ENCODE measurements around the gene BCL2L15.

The BCL2L15 gene

GRCh38 chr1:113850127-113850796 is 37.1 kb downstream of the BCL2L15 start:
- no peak overlapping the region for H3K4me3 ChIP-seq (ENCODE audit: low read depth, low read length)
- TF ChIP-seq, protein P1, sequence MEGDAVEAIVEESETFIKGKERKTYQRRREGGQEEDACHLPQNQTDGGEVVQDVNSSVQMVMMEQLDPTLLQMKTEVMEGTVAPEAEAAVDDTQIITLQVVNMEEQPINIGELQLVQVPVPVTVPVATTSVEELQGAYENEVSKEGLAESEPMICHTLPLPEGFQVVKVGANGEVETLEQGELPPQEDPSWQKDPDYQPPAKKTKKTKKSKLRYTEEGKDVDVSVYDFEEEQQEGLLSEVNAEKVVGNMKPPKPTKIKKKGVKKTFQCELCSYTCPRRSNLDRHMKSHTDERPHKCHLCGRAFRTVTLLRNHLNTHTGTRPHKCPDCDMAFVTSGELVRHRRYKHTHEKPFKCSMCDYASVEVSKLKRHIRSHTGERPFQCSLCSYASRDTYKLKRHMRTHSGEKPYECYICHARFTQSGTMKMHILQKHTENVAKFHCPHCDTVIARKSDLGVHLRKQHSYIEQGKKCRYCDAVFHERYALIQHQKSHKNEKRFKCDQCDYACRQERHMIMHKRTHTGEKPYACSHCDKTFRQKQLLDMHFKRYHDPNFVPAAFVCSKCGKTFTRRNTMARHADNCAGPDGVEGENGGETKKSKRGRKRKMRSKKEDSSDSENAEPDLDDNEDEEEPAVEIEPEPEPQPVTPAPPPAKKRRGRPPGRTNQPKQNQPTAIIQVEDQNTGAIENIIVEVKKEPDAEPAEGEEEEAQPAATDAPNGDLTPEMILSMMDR (IDR thresholded peaks at IDR 0.05; ENCODE audit: borderline replicate concordance, insufficient read depth, low read depth, low read length), result no peak

DNA sequence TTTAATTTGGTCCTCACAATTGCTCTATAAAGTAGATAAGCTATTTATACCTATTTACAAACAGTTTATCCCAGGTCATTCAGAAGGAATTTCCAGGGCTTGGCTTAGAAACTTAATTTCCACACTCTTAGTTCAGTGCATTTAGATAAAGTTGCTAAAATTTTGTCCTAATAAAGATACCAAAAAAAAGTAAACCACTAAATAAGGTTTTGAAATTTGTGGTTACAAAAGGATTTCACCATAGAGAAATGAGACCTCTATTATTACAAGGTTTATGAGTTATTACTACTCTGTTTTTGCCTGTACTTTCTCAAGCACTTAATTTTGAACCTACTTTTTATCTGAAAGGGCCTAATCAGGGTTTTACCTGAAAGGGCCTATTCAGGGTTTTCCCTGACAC is 38.3 kb downstream of the BCL2L15 start:
- no peak overlapping the region for H3K4me3 ChIP-seq (ENCODE audit: low read depth, low read length)
- TF ChIP-seq, protein P1 (IDR thresholded peaks at IDR 0.05; ENCODE audit: borderline replicate concordance, insufficient read depth, low read depth, low read length), result no peak

- no peak overlapping the region for H3K4me3 ChIP-seq (ENCODE audit: low read depth, low read length)
- TF ChIP-seq, protein P1 (IDR thresholded peaks at IDR 0.05; ENCODE audit: borderline replicate concordance, insufficient read depth, low read depth, low read length), result no peak
These were observed 40.9 kb downstream of the BCL2L15 start for GRCh38 chr1:113846391-113847035.

DNA sequence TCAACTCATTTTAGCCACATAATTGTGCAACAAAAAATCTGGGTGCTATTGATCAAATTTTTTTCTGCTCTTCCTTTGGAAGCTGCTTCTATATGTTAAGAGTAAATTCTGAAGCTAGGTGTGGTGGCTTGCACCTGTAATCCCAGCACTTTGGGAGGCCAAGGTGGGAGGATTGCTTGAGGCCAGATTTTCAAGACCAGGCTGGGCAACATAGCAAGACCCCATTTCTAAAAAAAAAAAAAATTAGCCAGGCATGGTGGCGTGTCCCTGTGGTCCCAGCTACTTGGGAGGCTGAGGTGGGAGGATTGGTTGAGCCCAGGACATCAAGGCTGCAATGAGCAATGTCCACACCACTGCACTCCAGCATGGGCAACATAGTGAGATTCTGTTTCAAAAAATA is 50.8 kb downstream of the BCL2L15 start:
- TF ChIP-seq, protein P1 (IDR thresholded peaks at IDR 0.05; ENCODE audit: borderline replicate concordance, insufficient read depth, low read depth, low read length), result no peak
- no peak overlapping the region for H3K4me3 ChIP-seq (ENCODE audit: low read depth, low read length)

GRCh38 chr1:113835686-113836290 is 51.6 kb downstream of the BCL2L15 start:
- TF ChIP-seq, protein P1 (IDR thresholded peaks at IDR 0.05; ENCODE audit: borderline replicate concordance, insufficient read depth, low read depth, low read length), result no peak
- no peak overlapping the region for H3K4me3 ChIP-seq (ENCODE audit: low read depth, low read length)

DNA sequence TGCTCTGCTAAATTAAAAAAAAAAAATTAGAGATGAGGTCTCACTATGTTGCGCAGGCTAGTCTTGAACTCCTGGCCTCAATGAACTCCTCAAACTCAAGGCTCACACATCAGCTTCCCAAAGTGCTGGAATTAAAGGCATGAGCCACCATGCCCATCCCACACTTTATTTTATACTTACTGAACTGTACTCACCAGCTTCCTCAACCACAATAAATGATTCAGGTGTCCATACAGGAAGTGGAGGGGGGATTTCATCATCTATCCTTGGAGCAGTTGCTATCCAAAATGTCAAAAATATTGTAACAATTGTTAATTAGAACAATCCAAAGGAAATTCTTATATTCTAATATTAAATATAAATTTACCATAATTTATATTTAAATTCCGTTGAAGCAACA is 52.7 kb downstream of the BCL2L15 start:
- H3K4me3 ChIP-seq (ENCODE audit: low read depth, low read length), result no peak overlapping the region
- TF ChIP-seq, protein P1 (IDR thresholded peaks at IDR 0.05; ENCODE audit: borderline replicate concordance, insufficient read depth, low read depth, low read length), result no peak
